NCI-H82 (cell line): ENCODE results near the gene GASK1B.

Source experiments
- DNase-seq: peaks from one replicate; lab custom pipeline; 2025; lab: John Stamatoyannopoulos, UW

GASK1B gene

GRCh38 chr4:158146736-158147135 lies 26.1 kb downstream of the GASK1B start:
- DNase-seq, result no peak

DNA sequence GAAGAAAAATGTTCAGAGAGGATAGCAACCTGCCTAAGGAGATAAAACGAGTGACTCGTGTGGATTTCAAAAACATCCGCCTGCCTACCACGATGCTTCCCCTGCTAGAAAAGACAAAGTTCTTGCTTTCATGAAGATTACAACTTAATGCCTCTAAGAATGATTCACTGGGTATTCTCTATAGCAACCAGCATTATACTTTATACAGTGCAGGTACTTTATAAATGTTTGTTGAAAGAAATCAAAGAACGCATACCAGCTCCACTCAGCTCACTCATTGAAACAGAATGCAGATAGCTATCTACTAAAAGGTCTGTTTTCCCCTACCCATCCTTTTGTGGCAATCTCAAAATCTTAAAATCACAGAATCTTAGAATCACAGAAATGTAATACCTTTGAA lies 33.7 kb downstream of the GASK1B start:
- no peak for DNase-seq

- DNase-seq, result no peak
Observed at GRCh38 chr4:158134222-158134621, 38.6 kb downstream of the GASK1B start.

- no peak for DNase-seq
Observed at GRCh38 chr4:158133551-158133950, 39.3 kb downstream of the GASK1B start.

DNA sequence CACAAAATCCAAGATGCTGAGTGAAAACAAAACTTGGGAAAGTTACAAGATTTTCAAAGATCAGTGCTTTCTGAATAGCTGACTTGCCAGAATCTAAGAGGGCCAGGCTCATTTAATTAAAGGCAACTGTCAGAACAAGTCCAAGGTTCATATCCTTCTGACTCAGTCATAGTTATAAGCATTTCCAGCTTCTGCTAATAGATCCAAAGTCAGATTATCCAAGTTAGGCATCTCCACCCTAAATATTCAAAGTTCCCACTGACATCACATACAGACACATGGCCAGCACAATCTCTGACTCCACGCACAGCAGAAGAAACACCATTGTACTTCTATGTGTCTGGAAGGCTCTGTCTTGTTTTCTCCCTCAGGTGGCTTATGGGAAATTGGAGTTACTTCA lies 41.8 kb downstream of the GASK1B start:
- no peak for DNase-seq

DNA sequence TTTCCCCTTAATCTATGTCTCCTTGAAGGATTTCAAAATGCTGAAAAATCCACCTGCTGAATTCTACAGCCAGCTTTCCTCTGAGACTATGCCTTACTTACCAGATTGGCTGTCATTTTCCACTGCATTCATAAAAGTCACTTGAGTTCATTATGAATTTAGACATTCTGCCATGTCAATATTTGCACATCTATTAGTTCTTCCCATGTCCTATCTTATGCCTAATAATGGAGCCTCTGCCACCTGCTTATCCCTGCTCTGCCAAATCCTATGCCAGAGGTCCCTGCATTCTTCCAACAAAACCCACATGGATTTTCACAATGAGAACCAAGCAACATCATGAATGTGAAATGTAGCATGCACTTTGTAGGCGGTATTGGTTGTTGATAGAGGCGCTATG lies 42.6 kb downstream of the GASK1B start:
- DNase-seq, result no peak

DNA sequence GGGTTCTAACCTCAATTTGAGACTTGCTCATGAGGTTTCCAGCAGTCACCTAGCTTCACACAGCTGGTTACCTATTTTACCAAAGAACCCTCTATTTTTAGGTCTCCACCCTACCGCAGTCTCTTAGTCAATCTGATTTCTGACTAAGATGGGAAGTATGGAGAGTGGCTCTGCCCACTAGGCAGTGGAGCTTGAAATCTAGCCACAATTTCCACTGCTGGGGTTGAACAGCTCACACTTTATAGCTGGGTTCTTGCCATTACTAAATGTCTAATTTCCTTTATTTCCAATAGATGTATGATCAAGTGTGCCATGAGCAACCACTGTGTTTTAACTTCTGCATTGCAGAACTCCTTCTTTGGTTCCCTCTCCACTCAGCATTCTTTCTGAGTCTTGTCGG lies 43.1 kb downstream of the GASK1B start:
- no peak for DNase-seq

- DNase-seq, result no peak
Observed at GRCh38 chr4:158128540-158128939, 44.3 kb downstream of the GASK1B start.

DNA sequence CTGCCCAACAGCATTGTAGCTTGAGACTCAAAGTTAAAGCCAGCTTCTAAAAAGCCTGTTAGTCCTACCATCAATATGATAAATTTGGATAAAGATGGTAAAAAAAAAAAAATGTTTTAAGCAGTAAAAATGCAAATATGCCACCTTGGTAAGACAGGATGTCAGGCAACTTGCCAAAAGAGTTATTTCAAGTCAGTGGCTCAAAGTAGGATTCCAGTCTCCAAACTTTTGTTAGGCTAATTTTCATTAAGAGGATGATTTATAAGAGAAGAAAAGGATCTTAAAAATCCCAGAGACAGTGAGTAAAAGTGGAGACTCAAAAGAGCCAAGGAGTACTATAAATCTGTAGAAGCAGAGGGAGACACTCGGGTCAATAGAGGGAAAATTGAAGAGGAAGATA lies 47.5 kb downstream of the GASK1B start:
- no peak for DNase-seq
